Measurements from ENCODE around the gene UBN1.

GRCh38 chr16:4855804-4856203, 8.5 kb downstream of the UBN1 start:
- no peak for TF ChIP-seq POLR2A (IDR thresholded peaks at IDR 0.05)
- TF ChIP-seq CTCF (IDR thresholded peaks at IDR 0.05) = no peak

Data from Peyer's patch (tissue), 4 donors.